ENCODE measurements around the gene OSGEPL1.

Gene OSGEPL1

GRCh38 chr2:189729430-189729829, 33.2 kb downstream of the OSGEPL1 start:
- H3F3A ChIP-seq (ENCODE audit: low read depth): no peaks in the 10 kb centered on the region
- H3K4me2 ChIP-seq (ENCODE audit: low read depth, low read length, poor library complexity, severe bottlenecking): no peak overlapping the region
- no peak overlapping the region for H3K9ac ChIP-seq (ENCODE audit: low read depth, low read length, poor library complexity, severe bottlenecking)
- H3K4me1 ChIP-seq (ENCODE audit: insufficient read depth, low read length, poor library complexity, severe bottlenecking): no peaks in the 10 kb centered on the region
- H3K36me3 ChIP-seq (ENCODE audit: insufficient read depth, low read length): no peaks in the 10 kb centered on the region
- no peaks in the 10 kb centered on the region for H3K27me3 ChIP-seq (ENCODE audit: insufficient read depth, low read length, poor library complexity, severe bottlenecking)
- H3K9me2 ChIP-seq (replicated peaks; ENCODE audit: low read depth, low read length): no peaks in the 10 kb centered on the region
- H3K4me3 ChIP-seq (ENCODE audit: low read length, poor library complexity, severe bottlenecking): no peak overlapping the region
- H4K20me1 ChIP-seq (ENCODE audit: insufficient read depth, low read length, poor library complexity, severe bottlenecking): no peaks in the 10 kb centered on the region
- H2AFZ ChIP-seq (ENCODE audit: low read length): no peak overlapping the region
- no peaks in the 10 kb centered on the region for H3K9me3 ChIP-seq (ENCODE audit: insufficient read depth, low read depth, low read length)
- H3K79me2 ChIP-seq (ENCODE audit: insufficient read depth, low read length): no peaks in the 10 kb centered on the region
- TF ChIP-seq CTCF (conservative IDR thresholded peaks at IDR 0.05; ENCODE audit: low read length) (no peak), EZH2phosphoT487 (IDR thresholded peaks at IDR 0.05; ENCODE audit: borderline replicate concordance) (no peak)

GRCh38 chr2:189726849-189727248, 35.7 kb downstream of the OSGEPL1 start:
- no peak overlapping the region for H3K9ac ChIP-seq (ENCODE audit: low read depth, low read length, poor library complexity, severe bottlenecking)
- no peaks in the 10 kb centered on the region for H3F3A ChIP-seq (ENCODE audit: low read depth)
- no peaks in the 10 kb centered on the region for H3K4me1 ChIP-seq (ENCODE audit: insufficient read depth, low read length, poor library complexity, severe bottlenecking)
- no peaks in the 10 kb centered on the region for H3K79me2 ChIP-seq (ENCODE audit: insufficient read depth, low read length)
- H3K4me2 ChIP-seq (ENCODE audit: low read depth, low read length, poor library complexity, severe bottlenecking): no peak overlapping the region
- no peaks in the 10 kb centered on the region for H3K9me2 ChIP-seq (replicated peaks; ENCODE audit: low read depth, low read length)
- H3K9me3 ChIP-seq (ENCODE audit: insufficient read depth, low read depth, low read length): no peaks in the 10 kb centered on the region
- H3K27me3 ChIP-seq (ENCODE audit: insufficient read depth, low read length, poor library complexity, severe bottlenecking): no peaks in the 10 kb centered on the region
- no peak overlapping the region for H3K4me3 ChIP-seq (ENCODE audit: low read length, poor library complexity, severe bottlenecking)
- no peaks in the 10 kb centered on the region for H4K20me1 ChIP-seq (ENCODE audit: insufficient read depth, low read length, poor library complexity, severe bottlenecking)
- TF ChIP-seq CTCF (conservative IDR thresholded peaks at IDR 0.05; ENCODE audit: low read length) (no peak), EZH2phosphoT487 (IDR thresholded peaks at IDR 0.05; ENCODE audit: borderline replicate concordance) (no peak)
- H2AFZ ChIP-seq (ENCODE audit: low read length): no peak overlapping the region
- H3K36me3 ChIP-seq (ENCODE audit: insufficient read depth, low read length): no peaks in the 10 kb centered on the region

GRCh38 chr2:189726271-189726670, 36.3 kb downstream of the OSGEPL1 start:
- H3F3A ChIP-seq (ENCODE audit: low read depth): no peaks in the 10 kb centered on the region

More at GRCh38 chr2:189726271-189726670, 36.3 kb downstream of the OSGEPL1 start:
- no peak overlapping the region for H2AFZ ChIP-seq (ENCODE audit: low read length)
- TF ChIP-seq EZH2phosphoT487 (IDR thresholded peaks at IDR 0.05; ENCODE audit: borderline replicate concordance): no peak
- TF ChIP-seq CTCF (conservative IDR thresholded peaks at IDR 0.05; ENCODE audit: low read length): no peak
- H3K4me2 ChIP-seq (ENCODE audit: low read depth, low read length, poor library complexity, severe bottlenecking): no peak overlapping the region
- no peaks in the 10 kb centered on the region for H3K36me3 ChIP-seq (ENCODE audit: insufficient read depth, low read length)
- no peaks in the 10 kb centered on the region for H3K27me3 ChIP-seq (ENCODE audit: insufficient read depth, low read length, poor library complexity, severe bottlenecking)
- no peaks in the 10 kb centered on the region for H3K9me2 ChIP-seq (replicated peaks; ENCODE audit: low read depth, low read length)
- no peaks in the 10 kb centered on the region for H3K4me1 ChIP-seq (ENCODE audit: insufficient read depth, low read length, poor library complexity, severe bottlenecking)
- no peaks in the 10 kb centered on the region for H3K79me2 ChIP-seq (ENCODE audit: insufficient read depth, low read length)
- no peaks in the 10 kb centered on the region for H3K9me3 ChIP-seq (ENCODE audit: insufficient read depth, low read depth, low read length)
- H3K4me3 ChIP-seq (ENCODE audit: low read length, poor library complexity, severe bottlenecking): no peak overlapping the region
- H4K20me1 ChIP-seq (ENCODE audit: insufficient read depth, low read length, poor library complexity, severe bottlenecking): no peaks in the 10 kb centered on the region
- no peak overlapping the region for H3K9ac ChIP-seq (ENCODE audit: low read depth, low read length, poor library complexity, severe bottlenecking)
